HG02870 (cell line): Measurements from ENCODE around the gene ACVRL1.

Experiments used
- ATAC-seq: cut with Tn5 transposase; IDR thresholded peaks from one replicate; pipeline ENCODE4 v1.9.1; 2021; ENCODE audit warnings: mild to moderate bottlenecking, moderate library complexity; ENCODE audit not compliant: unreplicated experiment

ACVRL1 gene

GRCh38 chr12:51937926-51938325 lies 30.6 kb downstream of the ACVRL1 start:
- ATAC-seq, result no peak

DNA sequence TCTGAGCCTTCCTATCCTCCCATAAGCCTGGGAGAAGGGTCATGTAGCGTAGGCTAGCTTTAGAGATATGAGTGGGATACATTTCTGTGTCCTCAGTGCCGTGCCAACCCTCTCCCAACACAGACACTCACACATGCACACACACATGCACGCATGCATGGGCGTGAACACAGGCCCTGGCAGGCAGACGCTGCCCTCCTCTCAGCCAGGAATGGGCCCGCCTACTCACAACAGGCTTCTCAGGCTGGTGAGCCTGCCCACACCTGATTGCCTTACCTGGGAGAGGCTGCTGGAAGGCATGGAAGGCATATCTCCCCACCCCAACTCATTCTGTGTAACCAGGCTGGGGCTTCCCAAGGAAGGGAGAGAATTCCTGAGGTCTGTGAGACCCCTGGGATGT lies 31.4 kb downstream of the ACVRL1 start:
- ATAC-seq, result no peak

GRCh38 chr12:51941011-51941581 lies 33.8 kb downstream of the ACVRL1 start:
- no peak for ATAC-seq

DNA sequence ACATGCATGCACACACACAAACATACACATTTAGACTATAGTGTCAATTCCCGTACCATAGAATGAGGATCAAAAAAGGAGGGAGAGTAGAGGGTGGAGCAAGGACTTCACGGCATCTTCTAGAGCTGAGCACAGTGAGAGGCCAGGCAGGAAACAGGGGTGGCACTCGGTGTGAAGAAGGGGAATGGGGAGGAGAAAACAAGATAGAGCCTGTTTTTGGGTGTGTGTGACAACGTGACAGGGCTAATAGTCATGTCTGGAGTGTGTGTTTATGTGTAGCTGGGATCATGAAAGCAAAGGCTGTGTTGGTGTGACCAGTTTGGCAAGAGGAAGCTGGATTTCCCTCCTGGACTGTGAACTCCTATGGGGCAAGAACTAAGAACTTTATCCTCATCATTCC lies 34.3 kb downstream of the ACVRL1 start:
- no peak for ATAC-seq

GRCh38 chr12:51942056-51942455 lies 34.8 kb downstream of the ACVRL1 start:
- no peak for ATAC-seq

DNA sequence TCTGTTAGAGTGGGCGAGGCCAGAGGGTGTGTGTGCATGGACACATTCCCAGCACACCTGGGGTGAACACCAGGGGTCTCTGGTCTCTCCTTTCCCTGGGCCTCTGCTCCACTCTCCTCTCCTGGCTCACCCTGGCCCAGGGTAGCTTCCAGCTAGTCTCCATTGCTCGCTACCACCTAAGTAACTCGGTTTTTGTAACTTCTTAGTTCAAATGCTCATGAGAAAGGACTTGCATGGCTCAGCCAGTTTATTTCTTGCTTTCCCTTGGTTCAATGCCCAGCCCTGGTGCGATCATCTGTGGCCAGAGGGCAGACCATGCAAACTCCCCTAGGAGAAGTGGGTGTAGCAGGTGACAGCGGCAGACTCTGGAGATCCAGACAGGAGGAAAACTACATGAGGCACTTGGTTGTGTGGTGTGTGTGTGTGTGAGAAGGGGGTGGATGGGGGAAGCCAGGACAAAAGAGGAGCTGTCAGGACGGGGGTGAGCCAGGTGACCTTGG lies 35.2 kb downstream of the ACVRL1 start:
- no peak for ATAC-seq

DNA sequence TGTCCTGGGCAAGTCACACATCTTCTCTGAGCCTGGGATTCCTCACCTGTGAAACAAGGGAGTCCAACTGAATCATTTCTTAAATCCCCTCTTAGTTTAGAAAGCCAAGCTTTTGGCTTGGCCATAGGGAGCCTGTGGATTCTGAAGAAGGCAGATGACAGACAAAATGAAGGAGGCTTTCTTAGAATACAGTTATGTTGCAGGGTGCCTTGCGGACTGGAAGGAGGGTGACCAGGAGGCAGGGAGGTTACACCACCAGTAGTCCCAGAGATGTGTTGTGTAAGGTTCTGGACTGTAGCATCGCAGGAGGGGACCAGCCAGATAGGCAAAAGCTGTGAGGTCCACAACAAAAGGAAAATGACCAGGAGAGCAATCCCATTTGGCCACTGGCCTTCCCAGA lies 36.0 kb downstream of the ACVRL1 start:
- ATAC-seq, result no peak

- ATAC-seq, result no peak
These were observed 37.4 kb downstream of the ACVRL1 start for GRCh38 chr12:51944608-51945233.

GRCh38 chr12:51947246-51947996 lies 40.1 kb downstream of the ACVRL1 start:
- no peak for ATAC-seq

DNA sequence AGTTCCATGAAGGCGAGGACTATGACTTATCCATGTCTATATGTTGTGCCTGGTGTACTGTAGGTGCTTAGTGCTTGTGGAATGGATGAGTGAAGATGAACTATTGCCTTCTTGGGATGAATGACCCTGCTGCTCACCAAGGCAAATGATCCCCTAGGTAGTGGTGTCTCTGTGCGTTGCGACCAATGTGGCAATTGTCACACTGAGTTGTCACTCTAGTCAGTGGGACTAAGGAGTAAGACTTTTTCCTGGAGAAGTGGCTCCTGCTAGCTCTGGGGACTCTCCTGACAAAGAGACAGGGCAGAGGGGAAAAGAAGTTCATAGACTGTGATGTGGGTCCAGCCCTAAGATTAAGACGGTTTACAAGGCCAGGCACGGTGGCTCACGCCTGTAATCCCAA lies 40.8 kb downstream of the ACVRL1 start:
- no peak for ATAC-seq

GRCh38 chr12:51949342-51950030 lies 42.2 kb downstream of the ACVRL1 start:
- no peak for ATAC-seq

GRCh38 chr12:51950682-51951198 lies 43.4 kb downstream of the ACVRL1 start:
- ATAC-seq, result no peak

- ATAC-seq, result peak; percentile 83
These were observed 44.0 kb downstream of the ACVRL1 start, which contains the start of gene ACVR1B for GRCh38 chr12:51951199-51951842. Gene ACVR1B (plus strand): TSS chr12:51951699. CDS start chr12:51951744, 45 bp downstream.

GRCh38 chr12:51951843-51952722 lies 44.8 kb downstream of the ACVRL1 start:
- no peak for ATAC-seq

- no peak for ATAC-seq
These were observed 45.8 kb downstream of the ACVRL1 start for GRCh38 chr12:51953089-51953488.

- no peak for ATAC-seq
These were observed 46.6 kb downstream of the ACVRL1 start for GRCh38 chr12:51953864-51954263.

DNA sequence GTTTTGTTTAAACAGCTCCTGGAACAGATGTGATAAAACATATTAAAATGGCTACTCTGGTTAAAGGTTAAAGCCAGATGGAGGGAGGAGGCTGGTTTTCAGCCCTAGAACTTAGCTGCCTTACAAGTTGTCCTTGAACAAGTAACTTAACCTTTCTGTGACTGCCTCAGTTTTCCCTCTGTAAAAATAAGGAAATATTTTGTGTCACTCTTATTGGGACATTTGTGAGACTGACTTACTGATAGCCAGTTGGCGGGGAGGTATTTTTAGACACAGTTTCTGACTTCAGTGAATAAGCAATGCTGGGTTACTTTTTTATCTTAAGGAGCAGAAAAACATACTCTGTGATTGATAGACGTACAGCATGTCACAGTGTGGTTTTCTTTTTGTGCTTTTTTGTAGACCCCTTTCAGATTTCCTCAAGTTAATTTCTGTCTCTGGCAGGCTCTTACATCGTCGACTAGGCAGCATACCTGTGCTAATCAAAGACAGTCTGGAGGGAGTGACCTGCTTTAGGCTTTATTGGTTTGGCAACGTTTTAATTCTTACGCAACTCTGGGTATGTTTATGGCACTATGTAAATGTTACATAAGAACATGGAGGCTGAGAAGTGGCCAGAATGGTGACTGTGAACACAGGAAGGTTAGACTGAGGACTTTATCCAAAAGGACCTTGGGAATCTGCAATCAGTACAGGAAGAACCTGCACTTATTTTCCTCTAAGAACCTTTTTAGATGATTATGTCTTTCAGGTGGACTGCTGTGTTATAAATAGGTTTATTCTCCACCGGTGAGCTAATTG lies 47.5 kb downstream of the ACVRL1 start:
- no peak for ATAC-seq

GRCh38 chr12:51955702-51956101 lies 48.4 kb downstream of the ACVRL1 start:
- ATAC-seq, result no peak

DNA sequence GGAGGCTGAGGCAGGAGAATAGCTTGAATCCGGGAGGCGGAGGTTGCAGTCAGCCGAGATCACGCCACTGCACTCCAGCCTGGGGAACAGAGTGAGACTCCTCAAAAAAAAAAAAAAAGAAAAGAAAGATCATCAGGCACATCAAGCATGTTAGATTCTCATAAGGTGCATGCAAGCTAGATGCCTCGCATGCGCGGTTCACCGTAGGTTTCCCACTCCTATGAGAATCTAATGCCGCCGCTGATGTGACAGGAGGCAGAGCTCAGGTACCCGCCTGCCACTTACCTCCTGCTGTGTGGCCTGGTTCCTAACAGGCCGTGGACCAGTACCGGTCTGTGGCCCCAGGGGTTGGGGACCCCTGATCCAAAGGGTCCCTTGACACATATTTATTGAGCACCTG lies 51.2 kb downstream of the ACVRL1 start:
- no peak for ATAC-seq
